Effector memory CD8-positive, alpha-beta T cell (primary cell): Measurements from ENCODE around the gene TCF21.

ENCODE experiments used
- ATAC-seq: fragments of 150-1000 bp; cut with Tn5 transposase; replicated peaks from 2 replicates; pipeline ENCODE4 v1.10.0; 2021; ENCODE audit warnings: mild to moderate bottlenecking, moderate library complexity
- DNase-seq, 3 experiments: peaks; one replicate each; pipeline ENCODE4 v3.0.0; 2021
- H3K27ac Mint-ChIP-seq, 2 donors: one replicate each; pipeline ENCODE4 v1.8.0; 2022; ENCODE audit warnings: mild to moderate bottlenecking in 2 of 2, mixed read lengths in 2 of 2, moderate library complexity in 2 of 2
- H3K27me3 Mint-ChIP-seq, 2 donors: one replicate each; pipeline ENCODE4 v1.8.0; 2022; ENCODE audit warnings: mixed read lengths in 2 of 2
- H3K36me3 Mint-ChIP-seq: one replicate; pipeline ENCODE4 v1.8.0; 2022; ENCODE audit warnings: mild to moderate bottlenecking, moderate library complexity, mixed read lengths; ENCODE audit not compliant: insufficient read depth
- H3K4me1 Mint-ChIP-seq, 2 donors: one replicate each; pipeline ENCODE4 v1.8.0; 2022; ENCODE audit warnings: low read depth in 2 of 2, mixed read lengths in 2 of 2
- H3K4me3 Mint-ChIP-seq, 2 donors: one replicate each; pipeline ENCODE4 v1.8.0; 2022; ENCODE audit warnings: mild to moderate bottlenecking in 2 of 2, mixed read lengths in 2 of 2, moderate library complexity in 2 of 2
- H3K9me3 Mint-ChIP-seq, 2 donors: one replicate each; pipeline ENCODE4 v1.8.0; 2022; ENCODE audit warnings: mixed read lengths in 2 of 2

TCF21 gene

DNA sequence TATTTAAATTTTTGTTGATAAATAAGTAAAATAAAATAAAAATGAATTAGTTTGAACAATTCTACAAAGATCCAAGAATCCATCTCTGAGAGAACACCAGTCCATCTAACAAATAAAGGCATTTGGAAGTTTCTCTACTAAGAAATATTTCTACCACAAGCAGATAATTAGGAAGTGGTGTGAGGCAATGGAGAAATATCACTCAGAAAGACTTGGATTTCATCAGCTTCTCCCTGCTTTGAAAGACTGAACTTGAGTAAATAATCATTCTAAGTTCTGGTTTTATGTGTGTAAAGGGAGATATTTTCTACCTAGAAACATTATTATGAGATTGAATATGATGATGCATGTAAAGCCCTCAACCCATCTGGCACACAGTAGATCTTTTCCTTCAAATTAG, 17.8 kb upstream of the TCF21 start:
- Mint-ChIP-seq H3K9me3 (no peaks in the 10 kb centered on the region), H3K27me3 (peaks cover 33 to 35% of the 10 kb centered on the region in 2 donors), H3K36me3 (no peaks in the 10 kb centered on the region), H3K27ac (no peak overlapping the region), H3K4me1 (no peaks in the 10 kb centered on the region), H3K4me3 (no peak overlapping the region)
- no peak for DNase-seq
- no peak for ATAC-seq

- peaks cover 38 to 40% of the 10 kb centered on the region in 2 donors for H3K27me3 Mint-ChIP-seq
- no peaks in the 10 kb centered on the region for H3K36me3 Mint-ChIP-seq
- DNase-seq: no peak
- H3K4me1 Mint-ChIP-seq: no peaks in the 10 kb centered on the region
- no peak for ATAC-seq
- no peak overlapping the region for H3K4me3 Mint-ChIP-seq
- no peaks in the 10 kb centered on the region for H3K9me3 Mint-ChIP-seq
- no peak overlapping the region for H3K27ac Mint-ChIP-seq
Measured at GRCh38 chr6:133873538-133873937, 15.4 kb upstream of the TCF21 start.

DNA sequence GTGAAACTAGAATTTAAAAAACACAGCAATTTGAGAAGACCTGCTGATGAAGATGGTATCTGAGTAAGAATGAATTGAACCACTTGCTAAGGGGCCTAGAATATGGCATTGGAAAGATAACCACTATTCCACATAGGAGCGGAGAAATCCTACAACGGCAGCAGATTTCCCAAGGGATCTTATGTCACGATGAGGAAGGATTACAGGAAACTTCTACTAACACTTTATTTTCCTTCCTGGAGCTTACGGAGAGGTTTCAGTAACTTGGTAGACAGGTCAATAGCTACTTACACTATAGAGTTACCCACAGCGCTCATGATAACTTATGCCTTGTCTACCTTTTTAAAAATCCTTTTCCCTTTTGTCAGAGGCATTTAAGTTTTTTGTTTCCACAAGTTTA, 11.8 kb upstream of the TCF21 start:
- peaks cover 3% of the 10 kb centered on the region for H3K36me3 Mint-ChIP-seq
- H3K4me1 Mint-ChIP-seq: no peaks in the 10 kb centered on the region
- H3K4me3 Mint-ChIP-seq: no peak overlapping the region
- ATAC-seq: no peak
- peaks cover 36 to 49% of the 10 kb centered on the region in 2 donors for H3K27me3 Mint-ChIP-seq
- no peak overlapping the region for H3K27ac Mint-ChIP-seq
- DNase-seq: no peak
- no peaks in the 10 kb centered on the region for H3K9me3 Mint-ChIP-seq

DNA sequence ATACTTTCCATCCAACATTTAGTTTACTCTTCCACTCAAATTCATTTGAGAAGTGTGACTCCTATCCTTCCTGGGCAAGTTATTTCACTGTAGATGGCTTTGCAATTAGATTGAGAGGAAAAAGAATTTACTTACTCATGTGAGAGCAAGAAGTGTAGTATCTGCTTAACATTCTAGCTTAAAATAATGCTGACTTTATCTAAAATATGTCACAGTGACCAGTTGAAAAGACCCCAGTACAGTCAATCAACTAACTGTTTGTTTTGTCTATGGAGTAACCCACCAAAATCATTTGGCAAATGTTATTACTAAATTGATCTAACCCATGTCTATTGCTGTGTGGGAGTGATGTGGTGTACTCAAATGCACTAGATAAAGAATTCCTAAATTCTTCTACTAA, 8.9 kb upstream of the TCF21 start:
- ATAC-seq (no peak), DNase-seq (no peak)
- H3K36me3 Mint-ChIP-seq: peaks cover 3% of the 10 kb centered on the region
- H3K27me3 Mint-ChIP-seq: peaks cover 41 to 62% of the 10 kb centered on the region in 2 donors
- no peak overlapping the region for H3K27ac Mint-ChIP-seq
- no peaks in the 10 kb centered on the region for H3K4me1 Mint-ChIP-seq
- H3K9me3 Mint-ChIP-seq: no peaks in the 10 kb centered on the region
- H3K4me3 Mint-ChIP-seq: no peak overlapping the region

GRCh38 chr6:133880896-133881295, 8.0 kb upstream of the TCF21 start:
- Mint-ChIP-seq H3K4me1 (no peaks in the 10 kb centered on the region), H3K27me3 (peaks cover 50 to 70% of the 10 kb centered on the region in 2 donors), H3K4me3 (no peak overlapping the region), H3K27ac (no peak overlapping the region), H3K9me3 (no peaks in the 10 kb centered on the region), H3K36me3 (peaks cover 3% of the 10 kb centered on the region)
- ATAC-seq (no peak), DNase-seq (no peak)

DNA sequence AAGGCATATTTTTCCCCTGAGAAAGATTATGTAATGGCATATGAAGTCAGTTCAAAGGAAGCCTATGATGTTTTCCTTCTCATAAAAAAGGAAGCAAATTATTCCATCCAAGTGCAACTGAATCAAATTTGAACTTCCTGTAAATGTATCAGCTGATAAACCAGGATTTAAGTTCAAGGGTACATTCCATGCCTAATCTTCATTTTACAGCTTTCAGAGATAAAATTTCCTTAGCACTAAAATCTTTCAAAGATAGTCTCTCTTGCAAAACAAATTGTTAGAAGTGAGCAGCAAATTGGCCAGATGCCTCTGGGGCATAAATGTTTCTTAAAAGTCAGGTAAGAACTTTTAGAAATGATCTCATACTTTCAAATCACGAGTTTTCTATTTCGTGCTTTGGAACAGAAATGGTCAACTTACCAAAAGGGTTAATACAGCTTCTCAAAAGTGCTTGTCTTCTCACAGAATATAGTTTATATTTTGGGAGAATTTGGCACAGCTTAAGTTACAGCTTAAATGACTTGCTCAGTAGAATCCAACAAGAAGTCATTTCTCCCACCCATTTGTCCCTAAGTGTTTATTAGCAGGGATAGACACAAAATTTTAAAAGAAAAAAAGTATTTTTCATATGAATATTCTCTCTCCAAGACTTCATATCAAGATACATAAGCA, 2.7 kb upstream of the TCF21 start:
- Mint-ChIP-seq H3K4me3 (no peak overlapping the region), H3K36me3 (no peaks in the 10 kb centered on the region), H3K4me1 (peaks cover 11% of the 10 kb centered on the region in 2 donors), H3K27ac (no peak overlapping the region), H3K27me3 (peaks cover 68 to 87% of the 10 kb centered on the region in 2 donors), H3K9me3 (no peaks in the 10 kb centered on the region)
- ATAC-seq (no peak), DNase-seq (no peak)

DNA sequence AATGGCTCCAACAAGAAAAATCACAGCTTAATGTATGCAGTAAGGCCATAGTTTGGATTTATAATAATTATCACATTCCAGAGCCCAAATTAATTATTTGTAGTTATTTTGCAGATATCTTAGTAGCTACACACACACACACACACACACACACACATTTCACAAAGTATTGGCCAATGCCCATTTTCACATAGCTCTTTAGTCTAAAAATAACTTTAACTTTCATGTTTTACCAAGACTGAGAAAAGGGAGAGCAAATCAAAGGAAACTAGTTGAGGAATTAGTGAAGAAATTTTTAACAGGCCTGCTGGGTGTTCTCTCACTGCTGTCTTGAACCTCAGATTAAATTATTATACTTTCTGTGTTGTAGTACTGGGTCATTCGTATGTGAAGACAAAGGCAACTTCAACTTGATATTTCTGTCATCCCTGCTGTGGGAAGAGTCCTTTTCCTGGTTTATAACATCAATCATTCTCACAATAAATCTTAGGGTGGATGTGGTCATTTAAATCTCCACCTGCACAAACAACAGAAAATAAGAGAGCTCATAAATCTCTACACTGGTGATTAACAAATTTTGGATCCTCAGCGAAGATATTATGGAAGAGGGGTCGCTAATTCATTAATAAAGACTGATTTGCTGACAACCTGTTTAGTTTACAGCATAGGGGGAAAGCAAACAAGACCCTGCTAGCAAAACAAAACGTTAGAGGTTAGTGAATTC, 1.6 kb upstream of the TCF21 start:
- Mint-ChIP-seq H3K27me3 (peaks cover 78 to 97% of the 10 kb centered on the region in 2 donors), H3K36me3 (no peaks in the 10 kb centered on the region), H3K27ac (no peak overlapping the region), H3K4me1 (peaks cover 16% of the 10 kb centered on the region in 2 donors), H3K9me3 (no peaks in the 10 kb centered on the region), H3K4me3 (no peak overlapping the region)
- ATAC-seq (no peak), DNase-seq (no peak)

DNA sequence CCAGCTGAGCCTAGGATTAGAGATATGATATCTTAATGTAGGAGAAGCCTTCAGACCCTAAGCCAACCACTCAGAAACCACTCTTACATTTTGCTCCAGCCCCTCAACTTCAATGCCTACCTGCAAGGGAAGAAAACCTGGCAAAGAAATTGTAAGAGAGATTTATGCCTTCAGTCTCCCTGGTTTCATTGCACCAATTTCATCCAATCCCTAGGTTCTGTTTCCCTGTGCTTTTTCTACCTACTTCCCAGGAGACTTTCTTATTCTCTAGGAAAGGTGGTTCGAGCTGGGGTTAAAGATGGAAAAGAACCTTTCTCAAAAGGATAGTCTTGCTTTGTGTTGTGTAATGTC, 1.1 kb upstream of the TCF21 start:
- peaks cover 83 to 97% of the 10 kb centered on the region in 2 donors for H3K27me3 Mint-ChIP-seq
- no peak for DNase-seq
- peaks cover 16% of the 10 kb centered on the region in 2 donors for H3K4me1 Mint-ChIP-seq
- H3K27ac Mint-ChIP-seq: no peak overlapping the region
- ATAC-seq: no peak
- no peak overlapping the region for H3K4me3 Mint-ChIP-seq
- no peaks in the 10 kb centered on the region for H3K36me3 Mint-ChIP-seq
- H3K9me3 Mint-ChIP-seq: no peaks in the 10 kb centered on the region

GRCh38 chr6:133889557-133890403, 867 bp downstream of the TCF21 start:
- H3K4me1 Mint-ChIP-seq: peaks cover 16 to 28% of the 10 kb centered on the region in 2 donors
- no peaks in the 10 kb centered on the region for H3K36me3 Mint-ChIP-seq
- no peak for DNase-seq

DNA sequence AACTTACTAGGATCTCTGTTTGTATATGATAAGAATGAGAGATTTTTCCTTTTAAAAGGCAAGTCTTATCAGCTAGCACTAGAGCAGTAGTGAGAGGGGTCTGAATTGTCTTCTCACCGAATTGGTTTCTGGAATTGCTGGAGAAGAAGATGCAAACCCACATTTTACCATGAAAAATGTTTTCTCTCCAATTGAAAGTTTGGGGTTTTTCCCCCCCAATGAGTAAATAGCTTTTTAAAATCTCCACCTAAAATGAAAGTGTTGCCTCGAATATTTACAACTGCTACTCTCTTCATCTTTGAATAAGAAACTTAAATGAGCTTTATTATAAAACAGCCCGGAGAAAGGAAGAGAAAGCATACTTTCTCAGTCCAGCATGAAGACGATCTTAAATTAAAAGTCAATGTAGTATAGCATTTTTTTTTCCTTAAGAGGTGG, 1.8 kb downstream of the TCF21 start:
- H3K9me3 Mint-ChIP-seq: no peaks in the 10 kb centered on the region
- H3K4me1 Mint-ChIP-seq: peaks cover 16 to 28% of the 10 kb centered on the region in 2 donors
- H3K27ac Mint-ChIP-seq: no peak overlapping the region
- ATAC-seq: no peak
- H3K36me3 Mint-ChIP-seq: no peaks in the 10 kb centered on the region
- H3K4me3 Mint-ChIP-seq: peak overlapping the region; percentile 68 to 73
- DNase-seq: no peak
- H3K27me3 Mint-ChIP-seq: peaks cover 88 to 97% of the 10 kb centered on the region in 2 donors

More at GRCh38 chr6:133889557-133890403, 867 bp downstream of the TCF21 start:
- peak overlapping the region; percentile 30 to 48 for H3K4me3 Mint-ChIP-seq
- peak; percentile 27 for ATAC-seq
- H3K27ac Mint-ChIP-seq: no peak overlapping the region
- peaks cover 88 to 97% of the 10 kb centered on the region in 2 donors for H3K27me3 Mint-ChIP-seq
- no peaks in the 10 kb centered on the region for H3K9me3 Mint-ChIP-seq

DNA sequence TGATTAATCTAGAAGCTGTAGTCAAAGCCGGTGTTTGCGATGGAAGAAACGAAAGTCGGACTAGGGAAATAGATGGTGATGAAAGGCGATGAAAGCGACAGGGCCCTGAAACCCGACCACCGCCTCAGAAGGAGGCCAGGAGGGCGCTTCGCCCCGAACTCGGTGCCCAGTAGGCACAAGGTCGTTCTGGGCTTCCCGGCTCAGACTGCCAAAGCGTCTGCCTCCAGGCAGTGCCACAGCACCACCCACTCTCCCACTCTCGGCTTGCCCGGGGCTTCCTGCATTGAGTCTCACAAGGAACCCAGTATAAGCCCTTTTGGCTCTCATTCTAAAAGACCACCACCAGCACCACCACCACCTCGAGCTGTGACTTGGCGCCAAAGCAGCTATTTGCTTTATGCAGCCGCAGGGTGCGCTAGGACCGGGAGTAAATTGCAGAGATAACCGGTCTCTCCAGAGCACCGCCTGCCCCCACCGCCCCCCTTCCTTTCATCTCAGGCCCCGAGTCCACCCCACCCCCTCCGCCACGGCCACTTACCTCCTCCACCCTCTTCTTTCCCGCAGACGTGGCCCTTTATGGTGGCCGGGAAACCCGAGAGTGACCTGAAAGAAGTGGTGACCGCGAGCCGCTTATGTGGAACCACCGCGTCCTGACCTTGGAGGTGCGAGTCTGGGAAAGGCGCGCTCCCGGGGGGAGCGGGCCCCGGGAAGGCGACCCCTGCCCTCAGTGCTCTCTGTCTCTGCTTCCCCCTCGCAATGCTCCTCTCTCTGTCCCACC, 2.4 kb downstream of the TCF21 start:
- H3K4me1 Mint-ChIP-seq: peaks cover 16 to 28% of the 10 kb centered on the region in 2 donors
- no peaks in the 10 kb centered on the region for H3K36me3 Mint-ChIP-seq
- peaks cover 93 to 97% of the 10 kb centered on the region in 2 donors for H3K27me3 Mint-ChIP-seq
- ATAC-seq (peak; percentile 48), DNase-seq (no peak)
- H3K9me3 Mint-ChIP-seq: no peaks in the 10 kb centered on the region
- H3K4me3 Mint-ChIP-seq: peak overlapping the region; percentile 68 to 73
- H3K27ac Mint-ChIP-seq: no peak overlapping the region

DNA sequence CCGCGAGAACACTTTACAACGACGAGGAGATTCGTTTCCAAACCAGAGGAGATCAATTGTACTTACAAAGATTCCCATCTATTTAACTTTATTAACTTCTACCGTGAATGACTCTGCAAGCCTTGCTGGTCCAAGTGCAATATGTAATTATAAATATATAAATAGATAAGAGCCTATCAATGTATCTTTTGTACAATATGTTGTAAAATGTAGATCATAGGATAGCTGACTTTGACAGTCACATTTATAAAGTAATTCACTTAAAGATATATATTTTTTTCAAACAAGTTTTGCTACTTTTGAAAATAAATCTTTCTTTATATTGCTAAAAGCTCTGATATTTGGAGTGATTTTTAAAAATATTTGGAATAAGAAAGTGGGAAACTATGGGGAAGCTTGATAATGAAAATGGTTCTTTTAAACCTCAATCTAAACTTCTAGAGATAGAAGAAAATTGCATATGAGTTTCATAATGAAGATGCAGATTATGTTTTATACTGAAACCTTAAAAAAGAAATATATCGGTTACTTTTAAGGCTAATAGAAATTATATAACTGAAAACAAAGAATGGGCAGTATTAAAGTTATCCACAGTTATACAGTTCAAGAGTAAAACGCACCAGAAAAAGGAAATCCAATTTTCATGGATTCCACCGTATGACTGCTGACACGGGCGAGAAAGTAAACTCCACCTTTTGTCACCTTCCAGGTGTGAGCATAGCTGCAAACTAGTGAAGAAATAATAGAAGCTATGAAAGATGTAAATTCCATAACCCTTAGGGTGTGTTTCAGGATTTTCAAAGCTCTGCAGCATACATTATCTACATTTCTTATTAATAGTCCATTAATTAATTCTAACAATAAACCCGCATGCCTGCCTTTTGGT, 3.3 kb downstream of the TCF21 start:
- Mint-ChIP-seq H3K36me3 (no peaks in the 10 kb centered on the region), H3K27me3 (peaks cover 97 to 100% of the 10 kb centered on the region in 2 donors), H3K9me3 (no peaks in the 10 kb centered on the region), H3K4me1 (peaks cover 16 to 28% of the 10 kb centered on the region in 2 donors), H3K4me3 (peak overlapping the region; percentile 68 to 73), H3K27ac (no peak overlapping the region)
- no peak for DNase-seq
- ATAC-seq: no peak
